ENCODE results near the gene ZNF554. TPM values are rescaled to one million over a fixed set of nuclear protein-coding genes. Genes with fewer than 3 reads are reported as not detected.

Gene ZNF554
- polyA plus RNA-seq, 2 of the 4 experiments (the other 2 are of a cell fraction) = 0.54 to 0.65 TPM

- 85% methylated on average over 3 of the region's 3 CpGs for WGBS (ENCODE audit: missing lambda C conversion rate)
- DNase-seq (ENCODE audit: low read depth in 1 of 2, low spot score in 1 of 2) (no peak), ATAC-seq (no peak), FAIRE-seq (no peak)
- H3K4me3 ChIP-seq = no peak overlapping the region
- no peak for TF ChIP-seq MYC (IDR thresholded peaks at IDR 0.05; ENCODE audit: borderline replicate concordance, low read length)
- no peak for TF ChIP-seq MAFK (IDR thresholded peaks at IDR 0.05; ENCODE audit: partially characterized antibody)
- no peak for TF ChIP-seq BHLHE40 (IDR thresholded peaks at IDR 0.05; ENCODE audit: low read depth, low read length)
- no peak for TF ChIP-seq KDM1A (IDR thresholded peaks at IDR 0.05; ENCODE audit: low read depth)
- TF ChIP-seq HEYL (CRISPR knock-in tag; IDR thresholded peaks at IDR 0.05) = no peak
- TF ChIP-seq BCL3 (IDR thresholded peaks at IDR 0.05) = no peak
- TF ChIP-seq CHD2 (IDR thresholded peaks at IDR 0.05; ENCODE audit: low read length, partially characterized antibody) = no peak
- no peak for TF ChIP-seq HOXB13 (CRISPR knock-in tag; IDR thresholded peaks at IDR 0.05; ENCODE audit: low read depth)
- TF ChIP-seq HMGXB4 (CRISPR knock-in tag; IDR thresholded peaks at IDR 0.05; ENCODE audit: borderline replicate concordance) = no peak
- ChIA-PET POLR2A (no interaction called here), CTCF (interaction anchor here (0.6 kb wide), 1 partner anchor 76 kb away, joined by 4 read pairs; no protein-coding TSS in a partner anchor)
- no peaks in the 10 kb centered on the region for H3K4me1 ChIP-seq
- H3K27ac ChIP-seq = no peak overlapping the region
- H3K9me3 ChIP-seq = peaks cover 62% of the 10 kb centered on the region
- no peak overlapping the region for H3K4me2 ChIP-seq
Observed at GRCh38 chr19:2847507-2847906, 27.8 kb downstream of the ZNF554 start.

GRCh38 chr19:2848616-2849015 is 28.9 kb downstream of the ZNF554 start:
- 60% methylated on average over 3 of the region's 4 CpGs for WGBS (ENCODE audit: missing lambda C conversion rate)

More at GRCh38 chr19:2848616-2849015, 28.9 kb downstream of the ZNF554 start:
- no peak for DNase-seq (ENCODE audit: low read depth in 1 of 2, low spot score in 1 of 2)
- Histone ChIP-seq H3K4me3 (no peak overlapping the region), H3K4me2 (no peak overlapping the region), H3K9me3 (peaks cover 69% of the 10 kb centered on the region), H3K27ac (no peak overlapping the region), H3K4me1 (no peaks in the 10 kb centered on the region)
- ChIA-PET POLR2A (no interaction called here), CTCF (interaction anchor here (1.0 to 1.1 kb wide), 2 partner anchors 26 to 114 kb away, joined by 3 read pairs; no protein-coding TSS in a partner anchor)
- ATAC-seq = no peak
- no peak for FAIRE-seq
- TF ChIP-seq ESRRA (IDR thresholded peaks at IDR 0.05; ENCODE audit: borderline replicate concordance, low read length) = no peak
- TF ChIP-seq FOXS1 (CRISPR knock-in tag; IDR thresholded peaks at IDR 0.05) = no peak
- no peak for TF ChIP-seq FOSB (CRISPR knock-in tag; IDR thresholded peaks at IDR 0.05)
- TF ChIP-seq HMGXB4 (CRISPR knock-in tag; IDR thresholded peaks at IDR 0.05; ENCODE audit: borderline replicate concordance) = no peak
- TF ChIP-seq ZC3H11A (IDR thresholded peaks at IDR 0.05) = no peak
- TF ChIP-seq HES2 (IDR thresholded peaks at IDR 0.05) = no peak
- TF ChIP-seq JUNB (IDR thresholded peaks at IDR 0.05) = no peak
- no peak for TF ChIP-seq SMC3 (IDR thresholded peaks at IDR 0.05)
- no peak for TF ChIP-seq ELK1 (IDR thresholded peaks at IDR 0.05; ENCODE audit: low read depth, low read length)
- no peak for TF ChIP-seq EP300 (IDR thresholded peaks at IDR 0.05)
- no peak for TF ChIP-seq CEBPB (IDR thresholded peaks at IDR 0.05)
- no peak for TF ChIP-seq ZNF302 (CRISPR knock-in tag; IDR thresholded peaks at IDR 0.05)
- TF ChIP-seq MAZ (IDR thresholded peaks at IDR 0.05; ENCODE audit: borderline replicate concordance, low read depth, low read length) = no peak
